Right renal cortex interstitium (tissue), 3 donors: ENCODE data around the gene FAM78A. TPM values are rescaled to one million over a fixed set of nuclear protein-coding genes. Genes with fewer than 3 reads are reported as not detected.

Experiments used
- DNase-seq, 3 donors: peaks; one replicate each; pipeline ENCODE4 v3.0.0-alpha.2; 2013; ENCODE audit warnings: low read depth in 3 of 3, low spot score in 2 of 3
- polyA plus RNA-seq, 3 donors: library from polyadenylated mRNA; unstranded; fragments of 120-200 nt; gene quantifications; one replicate each; pipeline ENCODE4 v1.2.1, GENCODE V29; 2013; ENCODE audit not compliant: insufficient read length in 3 of 3

The FAM78A gene
- polyA plus RNA-seq, 3 donors = 2.3 to 3.1 (median 2.5) TPM

DNA sequence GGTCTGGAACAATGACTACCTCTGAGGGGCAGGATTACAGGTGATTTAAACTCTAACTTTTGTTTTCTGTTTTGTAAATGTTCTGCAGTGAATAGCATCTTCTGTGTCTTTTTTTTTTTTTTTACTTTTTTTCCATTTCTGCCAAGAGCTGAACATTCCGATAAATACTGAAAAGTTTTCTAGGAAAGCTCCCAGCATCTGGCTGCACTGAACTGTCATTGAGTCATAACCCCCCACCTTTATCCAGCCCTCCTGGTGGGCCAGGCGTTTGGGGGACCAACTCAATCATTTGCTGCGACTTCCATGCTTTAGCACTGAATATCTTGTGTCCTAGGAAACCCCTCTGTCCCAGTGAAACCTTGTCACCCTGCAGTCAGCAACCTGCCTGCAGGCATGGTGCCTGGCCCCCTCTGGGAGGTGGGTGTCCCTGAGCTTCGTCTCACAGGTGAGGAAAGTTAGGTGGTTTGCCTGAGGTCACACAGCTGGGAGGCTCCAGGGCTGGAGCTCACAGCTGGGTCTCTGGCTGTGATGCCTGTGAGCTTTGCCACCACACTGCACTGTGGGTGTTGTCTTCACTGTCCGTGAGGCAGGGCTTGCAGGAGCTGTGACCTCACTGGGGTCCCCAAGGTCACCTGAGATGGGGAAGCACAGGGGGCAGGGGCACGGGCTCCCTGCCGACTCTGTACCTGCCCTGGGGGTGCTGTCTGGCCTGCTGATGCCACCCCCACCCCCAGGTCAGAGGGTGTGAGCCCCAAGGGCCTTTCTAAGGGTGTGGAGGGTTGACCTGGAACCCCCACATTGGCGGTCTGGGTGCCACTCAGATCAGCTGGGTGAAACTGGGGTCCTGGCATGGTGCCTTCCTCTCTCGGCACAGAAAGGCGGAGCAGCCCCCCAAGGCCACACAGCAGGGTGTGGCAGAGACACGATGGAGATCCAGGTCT, 27.3 kb upstream of the FAM78A start:
- no peak for DNase-seq

DNA sequence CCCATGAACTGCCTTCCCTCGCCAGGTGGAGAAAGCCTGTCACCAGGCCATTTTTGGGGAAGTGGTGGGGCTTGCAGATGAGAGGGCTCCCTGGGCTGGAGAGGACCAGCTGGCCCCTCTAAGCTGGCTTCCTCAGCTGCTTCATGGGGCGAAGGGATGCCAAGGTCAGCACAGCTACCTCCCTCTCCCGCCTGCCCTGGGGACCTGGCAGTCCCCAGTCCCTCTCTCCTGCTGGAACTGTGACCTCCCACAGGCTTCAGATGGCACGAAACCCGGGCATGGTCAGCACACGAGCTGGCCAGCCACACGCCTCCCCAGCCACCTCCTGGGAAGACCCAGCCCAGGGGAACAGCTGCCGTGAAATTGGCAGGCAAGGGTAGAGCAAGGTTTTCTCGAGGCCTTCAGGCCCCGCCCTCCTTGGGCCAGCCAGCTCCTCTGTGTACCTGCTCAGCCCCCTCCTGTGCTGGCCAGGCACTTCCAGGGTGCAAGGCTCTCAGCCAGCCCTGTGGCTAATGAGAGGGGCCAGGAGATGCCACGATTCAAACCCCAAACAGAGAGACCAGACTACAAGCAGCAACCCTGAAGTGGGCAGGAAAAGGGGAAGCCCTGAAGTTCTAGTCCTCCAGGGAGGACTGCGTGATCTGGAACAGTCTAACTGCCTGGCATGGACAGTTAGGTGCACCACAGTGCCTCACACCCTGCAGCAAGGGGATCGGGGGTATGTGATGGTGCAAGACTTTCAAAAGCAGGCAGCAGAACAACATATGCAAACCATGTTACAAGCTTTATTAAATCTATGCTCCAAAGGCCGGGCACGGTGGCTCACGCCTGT, 26.1 kb upstream of the FAM78A start:
- no peak for DNase-seq

GRCh38 chr9:131300444-131300843, 24.1 kb upstream of the FAM78A start:
- no peak for DNase-seq

GRCh38 chr9:131299961-131300347, 23.6 kb upstream of the FAM78A start:
- DNase-seq = no peak

- no peak for DNase-seq
These were observed 23.1 kb upstream of the FAM78A start for GRCh38 chr9:131299346-131299960.

DNA sequence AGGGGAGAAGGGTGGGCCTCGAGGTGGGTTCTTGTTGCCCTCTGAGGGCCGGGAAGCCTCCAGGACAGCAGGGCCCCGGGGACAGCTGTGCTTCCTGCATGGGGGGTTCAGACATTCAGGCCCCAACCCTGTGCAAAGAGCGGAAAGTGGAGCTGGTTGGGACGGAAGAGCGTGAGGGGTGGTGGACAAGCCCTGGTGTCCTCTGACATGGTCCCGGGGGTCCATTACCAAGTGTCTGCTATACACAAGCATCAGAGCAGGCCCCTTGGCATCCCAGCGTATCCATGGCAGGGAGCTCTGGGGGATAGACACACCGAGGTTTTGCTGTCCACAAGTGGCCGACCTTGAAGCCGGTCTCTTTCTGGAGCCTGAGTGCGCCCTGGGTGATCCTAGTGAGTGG, 22.5 kb upstream of the FAM78A start:
- no peak for DNase-seq

- DNase-seq = no peak
These were observed 22.0 kb upstream of the FAM78A start for GRCh38 chr9:131298341-131298740.

GRCh38 chr9:131297903-131298302, 21.6 kb upstream of the FAM78A start:
- DNase-seq = no peak

DNA sequence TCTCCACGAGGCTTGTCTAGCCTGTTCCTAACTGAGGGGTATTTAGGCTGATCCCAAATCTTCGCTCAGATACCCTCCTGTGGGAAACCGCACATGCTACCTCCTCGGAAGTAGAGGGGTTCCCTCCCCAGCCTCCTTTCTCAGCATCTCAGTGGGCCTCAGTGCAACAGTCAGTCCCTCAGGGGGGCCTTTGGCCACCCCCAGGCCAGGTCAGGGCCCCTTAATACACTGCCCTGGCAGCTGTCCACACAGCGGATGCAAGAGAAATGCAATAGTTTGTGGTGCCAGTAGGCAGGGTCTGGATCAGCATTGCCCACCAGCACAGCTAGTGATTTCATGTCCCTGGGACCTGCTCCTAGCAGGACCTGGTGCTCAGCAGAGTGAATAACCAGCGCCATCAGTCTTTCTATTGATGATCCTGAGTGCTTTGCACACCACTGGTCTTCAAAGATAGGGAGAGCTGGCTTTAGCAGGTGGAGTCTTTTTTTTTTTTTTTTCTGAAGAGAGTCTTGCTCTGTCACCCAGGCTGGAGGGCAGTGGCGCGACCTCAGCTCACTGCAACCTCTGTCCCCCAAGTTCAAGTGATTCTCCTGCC, 20.7 kb upstream of the FAM78A start:
- DNase-seq = no peak

DNA sequence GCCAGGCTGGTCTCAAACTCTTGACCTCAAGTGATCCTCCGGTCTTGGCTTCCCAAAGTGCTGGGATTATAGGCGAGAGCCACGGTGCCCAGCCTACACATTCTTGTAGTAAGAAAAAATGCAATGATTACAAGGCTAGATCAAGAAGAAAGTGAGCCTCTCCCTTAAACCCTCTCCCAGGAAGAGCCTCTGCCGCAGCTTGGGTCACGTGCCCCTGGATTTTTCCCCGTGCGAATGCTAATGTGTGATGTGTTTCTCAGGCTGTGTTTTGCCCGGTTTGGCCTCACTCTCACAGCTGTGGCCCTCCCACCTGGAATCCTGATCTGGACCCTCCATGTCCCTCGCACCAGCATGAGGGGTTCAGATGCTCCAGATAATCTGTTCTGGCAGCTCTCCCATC, 20.1 kb upstream of the FAM78A start:
- DNase-seq = no peak

DNA sequence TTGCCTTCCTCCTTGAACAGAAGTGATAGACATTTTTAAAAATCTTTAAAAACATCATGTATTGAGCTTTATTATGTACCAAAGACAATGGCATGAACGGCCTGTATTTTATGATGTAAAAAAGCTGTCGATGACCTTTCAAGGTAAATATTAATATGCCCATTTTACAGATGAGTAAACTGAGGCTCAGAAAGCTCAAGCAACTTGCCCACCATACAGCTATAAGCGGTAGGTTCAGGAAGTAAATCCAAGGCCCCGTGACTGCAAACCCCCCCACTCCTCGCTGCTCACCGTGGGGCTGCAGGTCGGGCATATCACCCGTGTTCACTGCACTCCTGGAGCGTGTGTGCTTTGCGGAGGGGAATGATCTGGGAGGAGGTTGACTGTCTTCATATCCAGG, 16.6 kb upstream of the FAM78A start:
- DNase-seq = no peak

- DNase-seq = no peak
These were observed 15.5 kb upstream of the FAM78A start for GRCh38 chr9:131291795-131292315.

- DNase-seq = no peak
These were observed 14.6 kb upstream of the FAM78A start for GRCh38 chr9:131290767-131291370.

- no peak for DNase-seq
These were observed 13.9 kb upstream of the FAM78A start for GRCh38 chr9:131290036-131290766.

DNA sequence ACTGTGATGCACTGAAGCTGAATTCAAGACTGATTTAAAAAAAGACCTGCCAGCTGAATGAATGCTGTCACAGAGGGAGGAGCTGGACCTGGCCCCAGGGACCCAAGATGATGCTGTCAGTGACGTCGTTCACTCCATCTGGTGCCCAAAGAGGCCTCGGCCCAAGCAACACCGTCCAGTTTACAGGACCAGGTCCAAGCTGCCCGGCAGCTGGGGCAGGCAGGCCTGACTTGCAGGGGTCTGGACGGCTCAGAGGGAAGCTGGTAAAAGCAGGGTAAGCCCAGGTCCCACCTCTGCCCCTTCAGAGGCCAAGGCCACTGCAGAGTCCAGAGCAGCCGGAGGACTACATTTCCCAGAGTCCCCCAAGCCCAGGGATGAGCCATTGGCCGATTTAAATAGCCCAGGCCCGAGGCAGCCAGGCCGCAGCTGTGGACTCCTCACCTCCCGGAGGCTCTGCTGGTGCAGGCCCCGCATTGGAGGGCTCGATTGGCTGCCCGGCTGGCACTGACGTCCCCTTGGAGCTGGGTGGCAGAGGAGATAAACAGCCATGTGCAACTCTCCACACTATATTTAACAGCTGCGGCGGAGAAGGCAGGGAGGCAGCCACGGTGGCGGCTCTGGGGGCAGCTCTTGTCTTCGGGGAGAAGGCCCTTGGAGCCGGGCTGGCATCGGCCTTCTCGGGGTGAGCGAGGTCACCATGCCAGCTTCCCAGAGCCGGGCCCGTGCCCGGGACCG, 13.2 kb upstream of the FAM78A start, which contains the start of gene PLPP7:
Gene PLPP7, plus strand, starts transcription at position 423 of the 735 bp plus-strand sequence. Its CDS starts 275 bp downstream, at position 698.
- no peak for DNase-seq

- no peak for DNase-seq
These were observed 11.9 kb upstream of the FAM78A start for GRCh38 chr9:131288217-131288616.

GRCh38 chr9:131287359-131287758, 11.0 kb upstream of the FAM78A start:
- no peak for DNase-seq

- no peak for DNase-seq
These were observed 8.5 kb upstream of the FAM78A start for GRCh38 chr9:131284856-131285255.
